WTC11 (cell line): Measurements from ENCODE around the gene CDC5L.

Source experiments
- CDX4 ChIP-seq: fragments of 250-450 bp; sonication (Bioruptor Pico); IDR thresholded peaks from 2 replicates; pipeline ENCODE4 v1.9.0; 2021; ENCODE audit warnings: moderate library complexity, mild to moderate bottlenecking, inconsistent platforms, borderline replicate concordance
- FOXP4 ChIP-seq: sonication (generic); formaldehyde crosslinking; IDR thresholded peaks from 2 replicates; pipeline ENCODE4 v1.8.0; 2022; ENCODE audit warnings: mild to moderate bottlenecking, missing genetic modification reagents

GRCh38 chr6:44481760-44482159, 94.3 kb downstream of the CDC5L start:
- no peak for TF ChIP-seq FOXP4 (CRISPR knock-in tag)
- TF ChIP-seq CDX4, result no peak
